Gastroesophageal sphincter (tissue), 4 donors: ENCODE measurements around the gene KLHDC4. TPM values are rescaled to one million over a fixed set of nuclear protein-coding genes. Genes with fewer than 3 reads are reported as not detected.

Experiments
- ATAC-seq: fragments of 150-250 bp; one replicate; pipeline ENCODE4 v1.9.1; 2016; ENCODE audit warnings: mild to moderate bottlenecking, moderate library complexity
- H3K27ac ChIP-seq, 4 donors: fragments of 200-600 bp; sonication (generic) in 3 of 4; 1 replicate in 3 of 4; 2 replicates in 1 of 4; pipeline ENCODE4 v1.5.1; 2016 to 2019
- H3K27me3 ChIP-seq: fragments of 200-600 bp; sonication (generic); one replicate; pipeline ENCODE4 v1.5.1; 2019
- H3K36me3 ChIP-seq, 2 donors: fragments of 200-600 bp; sonication (generic); one replicate each; pipeline ENCODE4 v1.5.1; 2019; ENCODE audit warnings: control low read depth in 1 of 2
- H3K4me1 ChIP-seq, 3 donors: fragments of 200-600 bp; sonication (generic); 1 replicate in 2 of 3; 2 replicates in 1 of 3; pipeline ENCODE4 v1.5.1; 2016 to 2019; ENCODE audit warnings: control low read depth in 2 of 3
- H3K4me3 ChIP-seq, 2 donors: fragments of 200-600 bp; sonication (generic); one replicate each; pipeline ENCODE4 v1.5.1; 2019; ENCODE audit warnings: mild to moderate bottlenecking in 1 of 2, moderate library complexity in 1 of 2
- H3K9me3 ChIP-seq, 3 donors: fragments of 200-600 bp; sonication (generic); one replicate each; pipeline ENCODE4 v1.5.1; 2017 to 2019; ENCODE audit warnings: control low read depth in 2 of 3
- CTCF ChIP-seq, 4 experiments: fragments of 200-600 bp in 2 of 4; fragments of 450-650 bp in 2 of 4; sonication (generic) in 1 of 4; IDR thresholded peaks; one replicate each; pipeline ENCODE4 v1.5.1; 2017 to 2019; ENCODE audit warnings: antibody characterized with exemption in 4 of 4, mild to moderate bottlenecking in 2 of 4, moderate library complexity in 2 of 4
- EP300 ChIP-seq: sonication (generic); formaldehyde crosslinking; IDR thresholded peaks from one replicate; pipeline ENCODE4 v1.6.1; 2017; ENCODE audit warnings: antibody characterized with exemption, mild to moderate bottlenecking
- POLR2A ChIP-seq, 2 donors: fragments of 450-650 bp; IDR thresholded peaks; one replicate each; pipeline ENCODE4 v1.6.1; 2017; ENCODE audit warnings: antibody characterized with exemption in 2 of 2, mild to moderate bottlenecking in 2 of 2, moderate library complexity in 1 of 2
- POLR2AphosphoS5 ChIP-seq: sonication (generic); formaldehyde crosslinking; IDR thresholded peaks from one replicate; pipeline ENCODE4 v1.6.1; 2017; ENCODE audit warnings: antibody characterized with exemption
- WGBS, 2 donors: methylation state at CpG; one replicate each; pipeline ENCODE4 v1.1.5; 2018; ENCODE audit warnings: low coverage in 1 of 2; 5-methylcytosine and 5-hydroxymethylcytosine counted together
- total RNA-seq, 4 donors: library from RNA; depleted of rRNA; stranded (reverse); fragments of >200 nt; gene quantifications; one replicate each; pipeline ENCODE4 v1.1.0, GENCODE V29; 2016

Gene KLHDC4
- total RNA-seq, 4 donors from 2014 or later, result 9.8 to 33.8 (median 24.4) TPM

DNA sequence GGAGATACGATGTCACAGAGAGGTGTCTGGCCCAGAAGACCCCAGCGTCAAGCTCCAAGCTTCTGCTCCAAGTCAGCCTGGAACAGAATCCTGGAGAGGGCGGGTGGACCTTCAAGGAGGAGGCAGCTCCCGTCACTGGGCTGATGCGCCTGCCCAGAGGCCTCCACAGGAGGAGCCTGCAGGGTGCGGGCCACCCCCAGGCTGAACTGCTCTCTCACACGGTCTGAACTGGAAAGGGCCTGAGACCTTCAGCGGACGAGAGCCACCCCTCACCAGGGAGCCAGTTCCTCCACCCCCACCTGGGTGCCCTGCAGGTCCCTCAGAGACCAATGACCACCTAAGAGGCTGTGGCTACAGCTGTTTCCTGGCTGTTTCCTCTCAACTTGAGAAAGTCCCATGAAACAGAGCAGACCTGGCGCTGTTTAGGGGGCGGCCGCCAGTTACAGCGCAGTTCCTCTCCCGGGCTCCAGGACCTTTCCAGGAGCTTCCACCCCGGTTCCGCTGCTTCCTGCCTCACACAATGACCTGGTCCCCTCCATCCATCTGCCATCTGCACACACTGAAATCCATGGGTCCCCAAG, 36.0 kb upstream of the KLHDC4 start:
- Histone ChIP-seq H3K36me3 (no peaks in the 10 kb centered on the region), H3K4me1 (peaks cover 0 to 12% (median 4%) of the 10 kb centered on the region in 3 donors), H3K27ac (no peak overlapping the region), H3K4me3 (no peak overlapping the region), H3K27me3 (no peaks in the 10 kb centered on the region), H3K9me3 (no peaks in the 10 kb centered on the region)
- no peak for ATAC-seq
- WGBS, 2 donors, result 88% methylated on average over 6 of the region's 16 CpGs; no CpG with 5 or more reads in 1 of the 2 donors
- TF ChIP-seq CTCF (IDR thresholded peaks at IDR 0.05) (no peak), POLR2A (IDR thresholded peaks at IDR 0.05) (no peak), POLR2AphosphoS5 (no peak), EP300 (no peak)

DNA sequence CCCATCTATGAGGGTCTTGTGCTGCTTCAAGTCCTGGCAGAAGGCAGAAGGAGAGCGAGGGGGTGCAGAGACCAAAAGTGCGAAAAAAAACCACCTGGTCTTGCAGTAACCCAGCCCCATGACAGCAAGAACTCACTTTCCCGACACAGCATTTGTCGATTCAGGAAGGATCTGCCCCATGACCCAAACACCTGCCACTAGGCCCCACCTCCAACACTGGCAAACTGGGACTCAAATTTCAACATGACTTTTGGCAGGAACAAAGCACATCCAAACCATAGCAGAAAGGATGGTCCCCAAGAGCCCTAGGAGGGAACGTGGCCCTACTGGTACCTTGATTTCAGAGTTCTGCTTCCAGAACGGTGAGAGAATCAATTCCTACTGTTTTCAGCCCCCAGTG, 34.7 kb upstream of the KLHDC4 start:
- TF ChIP-seq POLR2A (IDR thresholded peaks at IDR 0.05) (no peak), EP300 (no peak), CTCF (IDR thresholded peaks at IDR 0.05) (no peak), POLR2AphosphoS5 (no peak)
- no peak overlapping the region for H3K27ac ChIP-seq
- no peak overlapping the region for H3K4me3 ChIP-seq
- no peaks in the 10 kb centered on the region for H3K36me3 ChIP-seq
- no peaks in the 10 kb centered on the region for H3K9me3 ChIP-seq
- WGBS, 2 donors, result 79 to 82% methylated on average over 3 to 5 of the region's 6 CpGs
- no peaks in the 10 kb centered on the region for H3K27me3 ChIP-seq
- ATAC-seq, result no peak
- H3K4me1 ChIP-seq, result no peaks in the 10 kb centered on the region

DNA sequence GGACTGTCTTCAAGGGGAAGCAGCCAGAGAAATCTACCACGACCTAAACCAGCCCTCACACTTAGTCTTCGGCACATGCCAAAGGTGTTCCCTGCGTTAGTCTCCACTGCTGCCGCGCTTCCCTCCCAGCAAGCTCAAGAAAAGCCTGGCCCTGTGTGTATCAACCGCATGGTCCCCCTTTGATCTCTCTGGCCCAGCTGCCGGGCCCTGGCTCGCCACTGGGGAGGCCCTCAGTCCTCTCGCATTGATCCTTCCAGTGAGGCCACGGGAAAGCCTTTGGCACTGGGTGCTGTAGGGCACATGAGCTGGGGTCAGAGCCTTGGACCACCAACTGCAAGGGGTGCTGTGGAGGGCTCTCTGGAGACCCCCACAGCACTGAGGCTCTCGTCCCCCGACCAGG, 29.6 kb upstream of the KLHDC4 start:
- H3K36me3 ChIP-seq, result no peaks in the 10 kb centered on the region
- WGBS, 2 donors, result 80 to 100% methylated on average over 1 to 3 of the region's 12 CpGs
- H3K4me3 ChIP-seq, result no peak overlapping the region
- H3K9me3 ChIP-seq, result no peaks in the 10 kb centered on the region
- TF ChIP-seq POLR2A (IDR thresholded peaks at IDR 0.05) (no peak), CTCF (IDR thresholded peaks at IDR 0.05) (no peak), POLR2AphosphoS5 (no peak), EP300 (no peak)
- H3K27ac ChIP-seq, result no peak overlapping the region
- H3K4me1 ChIP-seq, result peaks cover 0 to 15% (median 0%) of the 10 kb centered on the region in 3 donors
- no peaks in the 10 kb centered on the region for H3K27me3 ChIP-seq
- ATAC-seq, result no peak

- TF ChIP-seq POLR2A (IDR thresholded peaks at IDR 0.05) (no peak), CTCF (IDR thresholded peaks at IDR 0.05) (no peak), POLR2AphosphoS5 (no peak), EP300 (no peak)
- Histone ChIP-seq H3K27me3 (no peaks in the 10 kb centered on the region), H3K27ac (no peak overlapping the region), H3K4me3 (no peak overlapping the region), H3K4me1 (peaks cover 0 to 22% (median 0%) of the 10 kb centered on the region in 3 donors), H3K9me3 (no peaks in the 10 kb centered on the region), H3K36me3 (no peaks in the 10 kb centered on the region)
- ATAC-seq, result no peak
- WGBS, 2 donors, result 86% methylated on average over 4 to 8 of the region's 14 CpGs
Measured at GRCh38 chr16:87794485-87795078, 28.8 kb upstream of the KLHDC4 start.

DNA sequence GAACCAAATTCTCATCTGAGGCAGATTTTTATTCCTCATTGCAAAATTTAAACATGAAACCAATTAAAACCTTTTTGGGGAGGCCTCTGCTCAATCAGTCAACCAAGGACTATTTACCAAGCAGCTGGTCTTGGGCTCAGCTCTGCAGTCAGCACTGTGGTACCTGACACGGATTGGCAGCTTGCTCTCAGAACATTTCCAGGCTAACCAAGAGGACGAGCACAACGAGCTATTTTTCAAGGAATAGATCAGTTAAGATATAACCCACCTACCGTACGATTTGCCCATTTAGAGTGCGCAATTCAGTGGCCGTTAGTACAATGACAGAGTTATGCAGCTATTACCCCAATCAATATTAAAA, 26.4 kb upstream of the KLHDC4 start:
- WGBS, 2 donors, result 91 to 95% methylated on average over 7 of the region's 7 CpGs

More for the DNA sequence above, 26.4 kb upstream of the KLHDC4 start:
- peaks cover 0 to 45% (median 2%) of the 10 kb centered on the region in 3 donors for H3K4me1 ChIP-seq
- ATAC-seq, result no peak
- no peak overlapping the region for H3K4me3 ChIP-seq
- H3K27ac ChIP-seq, result peak overlapping the region in 2 of 4 donors; percentile 76 to 84
- H3K9me3 ChIP-seq, result no peaks in the 10 kb centered on the region
- no peaks in the 10 kb centered on the region for H3K27me3 ChIP-seq
- no peaks in the 10 kb centered on the region for H3K36me3 ChIP-seq
- TF ChIP-seq CTCF (IDR thresholded peaks at IDR 0.05) (no peak), POLR2A (IDR thresholded peaks at IDR 0.05) (no peak), POLR2AphosphoS5 (no peak), EP300 (no peak)
